Brain microvascular endothelial cell (primary cell): ENCODE data around the gene PLK3.

Experiments used
- DNase-seq: peaks from one replicate; pipeline ENCODE4 v3.0.0-alpha.2; 2020
- H3K27ac ChIP-seq: fragments of 250-450 bp; sonication (Bioruptor Pico); 2 replicates; pipeline ENCODE4 v1.5.1; 2020; ENCODE audit warnings: mild to moderate bottlenecking, moderate library complexity
- H3K27me3 ChIP-seq: fragments of 250-450 bp; sonication (Bioruptor Pico); replicated peaks from 2 replicates; pipeline ENCODE4 v1.5.1; 2020; ENCODE audit warnings: mild to moderate bottlenecking
- H3K36me3 ChIP-seq: fragments of 250-450 bp; sonication (Bioruptor Pico); replicated peaks from 2 replicates; pipeline ENCODE4 v1.5.1; 2020; ENCODE audit warnings: mild to moderate bottlenecking
- H3K4me3 ChIP-seq: 2 replicates; pipeline ENCODE4 v1.5.1; 2011; ENCODE audit warnings: low read depth, mild to moderate bottlenecking, control low read depth, low read length, moderate library complexity
- in situ Hi-C: cut with HindIII; loops from 2 replicates; pipeline ENCODE4 v1.10.0; 2017; ENCODE audit warnings: low sequenced_read_pairs, low pct_ligation_motif_present
- TF ChIP-seq, protein P1 (sequence below): IDR thresholded peaks from 2 replicates; pipeline ENCODE4 v1.5.1; 2011; ENCODE audit warnings: low read depth, mild to moderate bottlenecking, moderate library complexity, low read length, control low read depth, inconsistent platforms; ENCODE audit errors: missing control alignments

Gene PLK3

DNA sequence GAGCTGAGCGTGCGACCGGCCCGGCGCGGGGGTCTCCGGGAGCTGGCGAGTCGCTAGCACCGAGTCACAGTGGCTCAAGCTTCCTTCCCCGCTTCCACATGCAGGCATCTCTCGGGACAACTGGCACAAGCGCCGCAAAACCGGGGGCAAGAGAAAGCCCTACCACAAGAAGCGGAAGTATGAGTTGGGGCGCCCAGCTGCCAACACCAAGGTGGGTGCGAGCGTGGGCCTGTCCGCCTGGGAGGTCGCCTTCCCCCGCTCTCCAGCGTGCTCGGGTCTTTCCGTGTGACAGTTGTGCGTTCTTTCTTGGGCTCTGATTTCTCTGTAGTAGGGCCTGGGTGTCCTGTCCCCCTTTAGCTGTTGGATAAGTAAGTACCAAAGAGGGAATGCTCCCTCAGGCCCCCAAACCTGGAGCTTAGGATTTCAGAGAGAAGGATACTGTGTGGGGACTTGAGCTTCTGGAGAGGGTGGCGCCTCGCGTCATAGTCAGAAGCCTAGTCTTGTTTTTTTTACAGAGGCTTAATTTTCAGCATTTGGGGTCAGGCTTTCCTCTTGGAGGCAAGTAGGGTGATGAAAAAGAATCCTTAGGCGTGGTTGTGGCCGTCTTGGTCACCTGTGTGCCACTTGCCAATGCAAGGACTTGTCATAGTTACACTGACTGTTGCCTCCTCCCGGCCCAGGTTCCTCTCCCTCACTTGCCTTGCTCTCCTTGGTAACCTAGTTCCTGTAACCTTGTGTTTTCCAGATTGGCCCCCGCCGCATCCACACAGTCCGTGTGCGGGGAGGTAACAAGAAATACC lies 24.0 kb upstream of the PLK3 start:
- Histone ChIP-seq H3K36me3 (peaks cover 48% of the 10 kb centered on the region), H3K4me3 (peak overlapping the region; percentile 95), H3K27me3 (no peaks in the 10 kb centered on the region), H3K27ac (peak overlapping the region; percentile 95)
- no peak for DNase-seq
- TF ChIP-seq, protein P1, sequence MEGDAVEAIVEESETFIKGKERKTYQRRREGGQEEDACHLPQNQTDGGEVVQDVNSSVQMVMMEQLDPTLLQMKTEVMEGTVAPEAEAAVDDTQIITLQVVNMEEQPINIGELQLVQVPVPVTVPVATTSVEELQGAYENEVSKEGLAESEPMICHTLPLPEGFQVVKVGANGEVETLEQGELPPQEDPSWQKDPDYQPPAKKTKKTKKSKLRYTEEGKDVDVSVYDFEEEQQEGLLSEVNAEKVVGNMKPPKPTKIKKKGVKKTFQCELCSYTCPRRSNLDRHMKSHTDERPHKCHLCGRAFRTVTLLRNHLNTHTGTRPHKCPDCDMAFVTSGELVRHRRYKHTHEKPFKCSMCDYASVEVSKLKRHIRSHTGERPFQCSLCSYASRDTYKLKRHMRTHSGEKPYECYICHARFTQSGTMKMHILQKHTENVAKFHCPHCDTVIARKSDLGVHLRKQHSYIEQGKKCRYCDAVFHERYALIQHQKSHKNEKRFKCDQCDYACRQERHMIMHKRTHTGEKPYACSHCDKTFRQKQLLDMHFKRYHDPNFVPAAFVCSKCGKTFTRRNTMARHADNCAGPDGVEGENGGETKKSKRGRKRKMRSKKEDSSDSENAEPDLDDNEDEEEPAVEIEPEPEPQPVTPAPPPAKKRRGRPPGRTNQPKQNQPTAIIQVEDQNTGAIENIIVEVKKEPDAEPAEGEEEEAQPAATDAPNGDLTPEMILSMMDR: no peak
- in situ Hi-C loops: no loop called here

DNA sequence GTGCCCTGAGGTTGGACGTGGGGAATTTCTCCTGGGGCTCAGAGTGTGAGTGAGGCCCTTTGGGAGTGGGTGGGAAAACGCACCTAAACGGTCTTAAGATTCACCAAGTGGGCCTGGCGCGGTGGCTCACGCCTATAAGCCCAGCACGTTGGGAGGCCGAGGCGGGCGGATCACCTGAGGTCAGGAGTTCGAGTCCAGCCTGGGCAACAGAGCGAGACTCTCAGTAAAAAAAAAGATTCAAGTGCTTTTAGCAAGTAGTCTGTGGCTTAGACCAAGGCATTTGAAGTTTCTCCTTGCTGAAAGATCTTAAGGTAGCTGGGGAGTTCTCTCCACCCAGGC lies 23.5 kb upstream of the PLK3 start:
- Histone ChIP-seq H3K27ac (peak overlapping the region; percentile 95), H3K27me3 (no peaks in the 10 kb centered on the region), H3K4me3 (peak overlapping the region; percentile 95), H3K36me3 (peaks cover 49% of the 10 kb centered on the region)
- in situ Hi-C loops: no loop called here
- DNase-seq: no peak
- TF ChIP-seq, protein P1: no peak

DNA sequence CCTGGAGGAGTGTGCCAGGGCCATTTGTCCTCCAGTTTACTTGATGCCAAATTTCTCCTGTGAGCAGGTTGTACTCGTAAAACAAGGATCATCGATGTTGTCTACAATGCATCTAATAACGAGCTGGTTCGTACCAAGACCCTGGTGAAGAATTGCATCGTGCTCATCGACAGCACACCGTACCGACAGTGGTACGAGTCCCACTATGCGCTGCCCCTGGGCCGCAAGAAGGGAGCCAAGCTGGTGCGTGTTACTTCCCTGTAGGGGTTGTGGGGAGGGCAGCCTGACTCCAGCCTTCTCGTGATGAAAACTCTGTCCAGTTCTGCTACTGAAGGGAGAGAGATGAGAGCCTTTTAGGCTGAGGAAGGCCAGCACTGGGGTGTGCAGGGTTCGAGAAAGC lies 22.6 kb upstream of the PLK3 start:
- TF ChIP-seq, protein P1: no peak
- Histone ChIP-seq H3K27me3 (no peaks in the 10 kb centered on the region), H3K27ac (no peak overlapping the region), H3K4me3 (peak overlapping the region; percentile 95), H3K36me3 (peaks cover 49% of the 10 kb centered on the region)
- in situ Hi-C loops: no loop called here
- DNase-seq: no peak

DNA sequence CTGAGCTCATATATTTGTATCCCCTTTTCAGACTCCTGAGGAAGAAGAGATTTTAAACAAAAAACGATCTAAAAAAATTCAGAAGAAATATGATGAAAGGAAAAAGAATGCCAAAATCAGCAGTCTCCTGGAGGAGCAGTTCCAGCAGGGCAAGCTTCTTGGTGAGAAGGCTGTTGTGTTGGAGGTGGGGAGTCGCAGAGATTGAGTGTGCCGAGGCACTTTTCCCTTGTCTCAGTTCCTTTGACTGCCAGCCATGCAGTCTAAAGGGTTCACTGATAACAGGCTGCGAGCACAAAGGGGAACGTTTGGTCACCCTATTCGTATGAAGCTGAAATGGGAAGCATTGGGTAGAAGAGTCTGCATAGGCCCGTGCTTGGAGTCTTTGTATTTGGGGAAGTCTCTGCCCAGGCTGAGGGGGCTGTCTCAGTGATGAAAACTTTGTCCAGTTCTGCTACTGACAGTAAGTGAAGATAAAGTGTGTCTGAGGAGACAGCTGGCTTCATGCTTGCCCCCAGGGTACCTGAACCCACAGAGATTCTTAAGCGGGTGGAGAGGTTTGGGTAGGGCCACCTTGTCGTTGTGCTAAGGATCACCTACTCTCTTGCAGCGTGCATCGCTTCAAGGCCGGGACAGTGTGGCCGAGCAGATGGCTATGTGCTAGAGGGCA lies 22.1 kb upstream of the PLK3 start:
- DNase-seq: no peak
- TF ChIP-seq, protein P1: no peak
- in situ Hi-C loops: no loop called here
- Histone ChIP-seq H3K27ac (no peak overlapping the region), H3K27me3 (no peaks in the 10 kb centered on the region), H3K36me3 (peaks cover 49% of the 10 kb centered on the region), H3K4me3 (peak overlapping the region; percentile 95)

DNA sequence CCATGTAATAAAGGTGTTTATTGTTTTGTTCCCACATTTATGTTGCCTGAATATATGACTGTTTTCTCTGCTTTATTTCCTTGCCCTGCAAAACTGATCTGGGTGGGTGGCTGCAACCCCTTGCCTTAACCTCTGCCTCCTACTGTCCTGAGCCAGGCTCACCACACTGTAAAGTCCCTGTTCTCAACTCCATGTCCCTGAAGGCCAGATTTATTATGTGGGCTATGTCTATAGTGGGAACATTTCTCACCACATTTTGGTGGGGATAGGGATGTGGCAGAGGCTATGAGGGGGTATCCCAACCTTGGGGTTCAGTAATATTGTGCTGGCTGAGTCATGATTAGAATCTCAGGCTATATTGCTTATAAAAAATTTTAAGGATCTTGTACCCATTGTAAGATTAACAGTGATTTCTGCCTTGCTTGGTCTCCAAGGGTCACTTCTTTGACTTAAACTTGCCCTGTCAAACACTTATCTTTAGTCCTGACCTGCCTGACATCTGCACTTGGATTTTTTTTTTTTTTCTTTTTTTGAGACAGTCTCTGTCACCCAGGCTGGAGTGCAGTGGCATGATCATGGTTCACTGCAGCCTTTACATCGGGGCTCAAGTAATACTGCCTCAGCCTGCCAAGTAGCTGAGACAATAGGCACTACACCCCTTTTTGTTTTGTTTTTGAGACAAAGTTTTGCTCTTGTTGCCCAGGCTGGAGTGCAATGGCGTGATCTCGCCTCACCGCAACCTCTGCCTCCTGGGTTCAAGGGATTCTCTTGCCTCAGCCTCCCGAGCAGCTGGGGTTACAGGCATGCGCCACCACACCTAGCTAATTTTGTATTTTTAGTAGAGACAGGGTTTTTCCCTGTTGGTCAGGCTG lies 21.2 kb upstream of the PLK3 start:
- Histone ChIP-seq H3K27ac (no peak overlapping the region), H3K27me3 (no peaks in the 10 kb centered on the region), H3K4me3 (peak overlapping the region; percentile 9), H3K36me3 (peaks cover 49% of the 10 kb centered on the region)
- DNase-seq: no peak
- TF ChIP-seq, protein P1: no peak
- in situ Hi-C loops: no loop called here
